Medulla oblongata (tissue), 1 donor: ENCODE results near the gene SLC17A8.
A peak's percentile ranks its signal among the peaks of the same experiment; 100 is the strongest.
"Not testable (repeated sequence)": the region's sequence is repeated elsewhere in the genome, so short reads cannot be mapped to it uniquely, and the experiment has no call there.

Source experiments
- DNase-seq: peaks from one replicate; pipeline ENCODE4 v3.0.0-alpha.2; 2015; ENCODE audit errors: extremely low spot score

The SLC17A8 gene

DNA sequence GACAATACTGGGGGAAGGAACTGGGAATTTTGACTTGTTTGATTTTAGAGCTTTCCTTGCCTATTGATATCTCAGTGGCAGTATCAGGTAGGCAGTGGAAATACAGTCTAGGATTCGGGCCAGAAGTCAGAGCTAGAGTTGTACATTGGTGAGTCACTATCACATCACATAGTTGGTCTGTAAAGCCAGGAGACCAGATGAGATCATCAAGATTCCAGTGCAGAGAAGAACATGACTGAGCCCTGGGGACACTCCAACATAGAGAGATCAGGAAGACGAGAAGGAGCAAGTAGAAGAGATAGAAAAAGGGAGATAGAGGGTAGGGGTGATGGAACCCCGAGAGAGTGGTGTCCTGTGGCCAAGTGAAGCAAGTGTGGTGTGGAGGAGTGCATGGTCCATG is 70.2 kb downstream of the SLC17A8 start:
- DNase-seq, result no peak

DNA sequence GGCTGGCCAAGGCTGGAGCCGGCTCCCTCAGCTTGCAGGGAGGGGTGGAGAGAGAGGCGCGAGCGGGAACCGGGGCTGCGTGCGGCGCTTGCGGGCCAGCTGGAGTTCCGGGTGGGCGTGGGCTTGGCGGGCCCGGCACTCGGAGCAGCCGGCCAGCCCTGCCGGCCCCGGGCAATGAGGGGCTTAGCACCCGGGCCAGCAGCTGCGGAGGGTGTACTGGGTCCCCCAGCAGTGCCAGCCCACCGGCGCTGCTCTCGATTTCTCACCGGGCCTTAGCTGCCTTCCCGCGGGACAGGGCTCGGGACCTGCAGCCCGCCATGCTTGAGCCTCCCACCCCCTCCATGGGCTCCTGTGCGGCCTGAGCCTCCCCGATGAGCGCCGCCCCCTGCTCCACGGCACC is 73.4 kb downstream of the SLC17A8 start:
- not testable (repeated sequence) for DNase-seq

DNA sequence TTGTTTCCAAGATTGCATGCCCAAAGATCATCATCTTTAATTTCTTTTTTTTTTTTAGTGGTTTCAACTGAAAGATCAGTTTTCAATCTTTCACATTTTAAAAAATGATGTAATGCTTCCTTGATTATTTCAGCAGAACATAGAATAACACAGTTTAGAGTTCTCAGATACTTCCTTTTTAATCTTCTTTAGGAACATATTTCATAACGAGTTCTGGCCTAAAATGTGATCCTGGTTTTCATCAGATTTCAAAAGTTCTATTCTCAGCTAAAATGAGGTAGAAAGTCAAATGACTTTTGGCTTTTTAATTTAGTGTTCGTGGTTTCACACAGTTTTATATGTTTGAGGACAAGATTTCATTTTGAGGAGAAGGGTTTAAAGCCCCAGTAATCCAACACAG is 76.8 kb downstream of the SLC17A8 start:
- DNase-seq, result no peak

DNA sequence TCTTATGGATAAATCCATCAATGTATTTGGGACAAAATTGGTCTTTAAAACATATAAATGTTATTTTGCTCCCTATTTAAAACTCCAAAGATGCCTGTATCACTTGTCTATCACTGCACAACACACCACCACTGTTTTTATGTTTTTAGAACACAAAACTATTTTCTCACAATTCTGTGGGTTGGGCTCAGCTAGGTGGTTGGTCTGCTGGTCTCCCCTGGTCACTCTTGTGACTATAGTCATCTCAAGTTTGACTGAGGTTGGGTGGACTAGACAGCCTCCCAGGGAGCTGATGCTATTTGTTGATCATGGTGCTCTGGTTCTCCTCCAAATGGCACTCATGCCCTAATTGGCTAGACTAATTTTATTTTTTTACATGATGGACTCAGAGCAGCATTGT is 77.3 kb downstream of the SLC17A8 start:
- no peak for DNase-seq

DNA sequence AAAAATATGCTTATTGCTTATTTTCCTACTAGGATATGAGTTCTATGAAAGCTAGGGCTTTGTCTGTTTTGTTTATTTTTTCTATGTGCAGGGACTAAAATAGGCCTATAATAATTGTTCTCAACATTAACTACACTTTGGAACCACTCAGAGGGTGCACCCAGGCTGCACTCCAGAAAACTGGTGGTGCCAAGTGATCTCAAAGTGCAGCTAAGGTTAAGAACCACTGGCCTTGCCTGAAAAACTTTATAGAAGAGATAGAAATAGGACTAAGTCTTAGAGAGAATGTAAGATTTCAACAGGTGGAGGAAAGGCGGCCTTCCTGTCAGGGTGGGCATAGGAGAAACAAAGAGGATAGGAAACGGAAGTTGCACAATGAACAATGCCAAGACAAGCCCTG is 79.1 kb downstream of the SLC17A8 start:
- no peak for DNase-seq

DNA sequence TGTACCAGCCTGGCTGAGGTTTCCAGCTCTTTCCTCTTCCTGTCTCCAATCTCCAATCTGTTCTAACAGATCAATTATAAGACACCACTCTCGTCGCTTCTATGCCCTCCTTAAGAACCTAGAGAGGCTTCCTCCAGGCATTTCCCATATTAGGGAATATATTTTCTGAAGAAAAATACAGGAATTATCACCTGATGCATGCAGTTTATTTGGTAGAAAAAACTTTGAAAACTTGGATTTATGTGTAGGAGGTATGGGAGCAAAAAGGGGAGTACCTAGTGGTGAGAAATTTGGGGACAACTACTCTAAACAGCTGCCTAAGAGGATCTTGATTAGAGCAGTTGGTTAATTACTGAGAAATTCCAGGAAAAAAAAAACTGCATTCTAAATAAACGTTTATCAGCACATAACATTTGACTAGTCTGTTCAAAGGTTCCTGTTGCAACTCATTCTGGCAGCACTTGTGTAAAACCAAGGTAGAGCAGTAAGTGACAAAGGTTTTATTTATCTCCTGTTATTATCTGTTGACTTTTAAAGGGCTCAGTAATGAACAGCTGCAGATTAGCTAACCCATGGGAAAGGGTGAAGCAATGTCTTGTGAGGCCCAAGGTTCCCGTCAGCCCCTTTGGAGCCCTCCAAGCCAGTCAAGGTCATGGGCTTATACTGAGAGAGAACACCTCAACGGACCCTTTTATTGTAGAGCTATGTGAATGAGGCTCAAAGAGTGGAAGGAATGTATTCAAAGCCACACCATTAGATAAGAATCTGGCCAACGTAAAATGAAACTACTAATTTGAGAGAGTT is 80.4 kb downstream of the SLC17A8 start:
- no peak for DNase-seq

DNA sequence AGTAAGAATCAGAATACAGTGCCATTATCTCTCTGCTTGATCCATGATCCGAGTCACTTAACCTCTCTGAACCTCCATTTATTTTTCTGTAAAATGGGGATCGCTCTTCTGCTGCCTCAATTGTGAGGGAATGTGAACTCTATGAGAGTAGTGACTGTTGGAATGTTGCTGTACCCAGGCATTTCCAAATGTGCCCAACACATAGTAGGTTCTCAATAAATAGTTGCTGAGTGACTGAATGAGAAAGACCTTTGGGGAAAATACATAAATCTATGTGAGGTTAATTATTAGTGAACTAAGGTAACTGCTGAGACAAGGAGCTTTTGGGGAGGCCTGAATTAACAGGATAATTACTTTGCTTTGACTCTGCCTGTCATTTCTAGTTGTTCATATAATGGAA is 82.9 kb downstream of the SLC17A8 start:
- DNase-seq, result no peak

DNA sequence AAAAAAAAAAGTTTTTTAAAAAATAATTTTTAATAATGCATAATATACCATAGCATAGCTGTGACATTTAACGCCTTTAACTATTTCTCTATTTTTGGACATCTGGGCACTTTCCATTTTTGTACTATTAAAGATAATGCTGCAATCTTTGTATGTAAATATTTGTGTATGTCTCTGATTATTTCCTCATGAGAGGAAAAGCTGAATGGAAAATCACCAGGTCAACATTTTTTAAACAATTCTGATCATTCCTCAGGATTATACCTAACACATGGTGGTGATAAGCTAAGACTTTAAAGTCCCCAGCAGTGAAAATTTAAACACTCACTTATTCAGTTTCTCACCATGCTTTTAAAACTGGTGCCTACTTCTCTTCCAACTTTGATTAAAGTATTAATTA is 85.5 kb downstream of the SLC17A8 start:
- no peak for DNase-seq

DNA sequence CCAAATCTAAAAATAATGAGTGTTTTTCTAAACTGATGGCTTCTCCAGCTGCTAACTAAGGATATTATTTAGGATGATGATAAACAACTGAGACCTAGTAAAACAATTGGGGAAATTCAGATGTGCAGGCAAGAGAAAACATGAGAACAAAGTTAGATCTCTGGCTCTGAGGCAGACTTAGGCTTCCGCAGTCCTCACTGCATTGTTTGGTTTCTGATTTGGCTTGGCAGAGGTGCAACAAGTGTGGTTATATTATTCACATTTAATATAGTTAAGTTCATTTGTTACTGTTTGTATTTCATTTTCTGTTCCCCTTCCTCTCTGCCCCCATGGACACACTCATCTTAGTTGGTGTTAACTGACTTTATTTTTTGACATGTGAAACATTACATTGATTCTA is 86.6 kb downstream of the SLC17A8 start:
- DNase-seq, result no peak

DNA sequence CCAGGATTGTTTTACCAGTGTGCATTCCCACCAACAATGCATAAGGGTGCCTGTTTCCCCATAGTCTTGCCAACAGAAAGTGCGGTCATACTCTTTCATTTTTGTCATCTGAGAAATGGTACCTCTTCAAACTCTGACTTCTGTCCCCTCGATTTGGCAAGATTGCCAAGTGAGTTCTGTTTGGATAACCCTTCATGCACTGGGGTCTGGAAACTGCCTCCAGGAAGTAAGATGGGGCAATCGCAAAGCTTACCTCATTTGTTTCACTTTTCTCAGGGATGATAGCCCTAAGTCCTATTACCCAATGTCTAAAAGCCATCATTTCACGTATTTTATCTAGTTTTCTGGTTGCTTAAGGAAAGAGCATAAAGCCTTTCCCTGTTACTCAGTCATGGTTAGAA is 88.2 kb downstream of the SLC17A8 start:
- no peak for DNase-seq

DNA sequence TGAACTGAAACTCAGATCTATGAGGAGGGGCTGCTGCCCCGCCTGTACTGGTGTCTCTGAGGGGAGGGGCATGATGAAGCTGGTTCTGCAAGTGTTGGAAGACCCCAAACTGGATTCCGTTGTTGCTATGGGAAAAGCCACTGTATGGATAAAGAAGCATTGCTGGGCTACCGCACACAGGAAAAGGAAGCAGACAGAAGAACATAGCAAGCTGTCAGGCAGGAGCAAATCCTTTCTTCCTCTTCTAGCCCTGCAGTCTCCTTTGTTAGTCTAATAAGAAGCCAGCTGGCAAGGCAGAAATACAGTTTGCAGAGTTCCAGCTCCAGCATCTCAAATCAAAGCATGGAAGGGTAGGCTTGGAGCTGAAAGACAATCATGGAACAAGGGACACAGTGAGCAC is 90.5 kb downstream of the SLC17A8 start:
- peak; percentile 9 for DNase-seq

DNA sequence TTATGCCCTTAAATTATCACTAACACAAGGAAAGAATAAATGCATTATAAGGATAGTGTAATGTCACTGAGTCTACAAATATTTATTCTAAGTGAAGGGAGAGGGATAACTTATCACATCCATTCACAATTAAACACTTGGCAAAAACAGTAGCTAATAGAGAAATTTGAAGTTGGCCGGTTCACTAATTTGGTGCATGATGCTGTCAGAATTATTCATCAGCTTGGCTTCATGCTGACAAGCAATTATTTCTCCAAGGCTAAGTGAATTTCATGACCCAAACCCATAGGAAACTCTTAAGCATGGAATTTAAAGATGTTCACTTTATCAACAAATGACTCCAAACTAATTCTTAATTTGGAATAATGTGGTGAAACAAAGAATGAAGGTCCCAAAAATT is 91.8 kb downstream of the SLC17A8 start:
- DNase-seq, result no peak

DNA sequence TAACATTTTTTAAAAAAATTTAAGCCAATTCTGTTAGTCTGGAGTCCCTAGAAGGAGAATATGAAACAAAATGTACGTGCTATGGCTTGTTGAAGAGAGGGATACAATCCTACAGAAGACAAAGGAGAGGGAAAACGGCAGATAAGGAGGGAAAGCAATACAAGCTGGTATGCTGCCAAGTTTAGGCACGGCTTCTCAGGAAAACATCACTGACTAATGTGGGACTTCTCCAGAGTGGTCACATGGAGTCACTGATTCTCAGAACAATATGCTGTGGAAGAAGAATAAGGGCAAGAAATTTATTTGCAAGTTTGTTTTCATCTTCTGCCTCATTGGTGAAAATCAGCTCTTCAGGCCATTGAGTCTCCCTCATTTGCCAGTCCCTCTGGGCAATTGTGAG is 93.9 kb downstream of the SLC17A8 start:
- DNase-seq, result no peak

DNA sequence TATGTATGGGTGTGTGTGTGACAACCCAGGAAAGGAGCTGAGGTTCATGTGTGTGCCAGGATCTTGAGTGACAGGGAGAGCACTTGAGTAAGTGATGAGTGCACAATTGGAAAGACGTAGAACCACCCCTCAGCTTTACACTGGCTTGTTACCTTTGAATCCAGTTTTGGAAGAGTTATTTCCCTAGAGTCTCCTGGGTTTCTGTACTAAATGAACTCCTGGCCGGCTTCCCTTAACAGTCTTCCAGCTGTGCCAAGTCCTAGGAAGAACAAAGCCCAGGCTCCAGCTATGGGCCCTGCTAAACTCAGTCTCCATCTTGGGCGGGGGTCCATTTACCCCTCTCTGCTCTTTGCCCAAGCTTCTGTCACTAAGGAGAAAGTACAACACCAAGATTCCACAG is 97.1 kb downstream of the SLC17A8 start:
- DNase-seq, result peak; percentile 17

DNA sequence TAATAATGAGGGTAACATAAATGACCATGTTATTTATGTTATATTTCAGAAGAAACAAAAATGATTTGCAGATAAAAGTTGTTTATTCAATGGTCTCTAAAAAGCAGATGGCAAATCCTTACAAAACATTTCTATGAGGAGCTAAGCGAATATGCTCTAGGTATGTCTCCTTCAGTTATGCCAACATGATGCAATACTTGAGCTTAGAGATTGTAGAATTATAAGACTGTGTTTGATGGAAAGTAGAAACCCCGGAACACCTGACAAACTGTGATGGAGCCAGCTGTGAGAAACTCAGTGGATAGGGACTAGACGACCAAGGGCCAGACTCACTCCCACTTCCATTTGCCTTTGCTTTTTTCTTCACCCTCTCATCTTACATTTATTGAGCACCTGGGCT is 99.0 kb downstream of the SLC17A8 start:
- no peak for DNase-seq

DNA sequence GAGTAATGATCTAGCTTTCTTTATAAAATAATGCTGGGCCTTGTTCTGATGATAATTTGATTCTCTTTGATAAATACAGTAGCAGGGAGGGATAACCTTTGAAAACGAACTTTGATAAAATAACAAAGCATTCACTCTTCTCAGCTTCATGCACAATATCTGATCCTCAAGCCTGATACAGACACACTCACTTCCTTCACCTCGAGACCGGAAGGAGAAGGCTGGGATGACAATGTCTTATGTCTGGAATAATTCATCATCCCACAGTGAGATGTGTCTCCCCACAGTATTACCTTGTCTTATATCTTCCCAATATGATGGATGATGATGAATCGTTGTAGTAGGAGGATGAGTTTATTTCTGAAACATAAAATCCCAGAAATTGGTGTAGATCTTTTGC is 101.3 kb downstream of the SLC17A8 start:
- DNase-seq, result no peak

DNA sequence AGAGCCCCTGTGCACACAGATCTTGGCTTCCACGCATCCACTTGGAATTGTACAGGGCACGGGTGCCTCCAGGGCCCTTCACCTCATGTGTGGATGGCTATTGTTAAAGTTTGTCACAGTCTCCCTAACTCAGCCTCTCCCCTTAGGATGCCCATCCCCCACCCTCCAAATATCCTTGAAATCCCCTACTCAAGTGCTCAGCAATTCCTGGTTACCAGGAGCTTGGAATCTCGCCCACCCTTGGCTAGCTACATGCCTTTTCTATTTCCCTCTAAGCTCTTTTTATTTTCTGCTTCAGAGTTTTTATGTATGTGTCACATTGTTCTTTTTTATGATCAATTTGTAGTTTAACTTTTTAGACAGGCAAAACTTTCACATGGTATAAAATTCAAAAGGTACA is 103.8 kb downstream of the SLC17A8 start:
- no peak for DNase-seq

DNA sequence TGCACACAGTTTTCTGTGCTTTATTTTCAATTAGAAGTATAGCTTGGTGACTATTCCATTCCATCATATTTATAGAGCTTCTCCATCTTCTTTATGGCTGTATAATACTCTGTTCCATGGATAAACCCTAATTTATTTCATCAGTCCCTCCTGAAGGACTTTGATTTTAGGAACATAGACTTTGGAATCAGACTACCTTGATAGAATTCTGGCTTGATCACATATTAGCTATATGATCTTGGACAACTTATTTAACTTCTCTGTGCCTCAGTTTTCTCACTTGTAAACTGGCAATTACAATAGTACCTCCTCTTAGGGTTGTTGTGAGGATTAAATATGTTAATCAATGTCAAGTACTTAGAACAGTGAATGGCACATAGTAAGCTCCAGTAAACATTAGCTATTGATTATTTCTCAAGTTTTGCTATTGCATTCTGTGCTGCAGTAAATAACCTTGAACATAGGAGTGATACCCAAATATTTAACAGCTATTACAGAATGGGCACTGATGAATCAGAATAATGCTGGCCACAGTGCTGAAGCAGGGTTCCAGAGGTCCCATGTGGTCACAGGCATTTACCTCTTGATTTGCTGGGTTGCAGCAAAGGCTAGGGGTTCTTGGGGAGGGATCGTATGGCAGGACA is 104.6 kb downstream of the SLC17A8 start:
- DNase-seq, result no peak

DNA sequence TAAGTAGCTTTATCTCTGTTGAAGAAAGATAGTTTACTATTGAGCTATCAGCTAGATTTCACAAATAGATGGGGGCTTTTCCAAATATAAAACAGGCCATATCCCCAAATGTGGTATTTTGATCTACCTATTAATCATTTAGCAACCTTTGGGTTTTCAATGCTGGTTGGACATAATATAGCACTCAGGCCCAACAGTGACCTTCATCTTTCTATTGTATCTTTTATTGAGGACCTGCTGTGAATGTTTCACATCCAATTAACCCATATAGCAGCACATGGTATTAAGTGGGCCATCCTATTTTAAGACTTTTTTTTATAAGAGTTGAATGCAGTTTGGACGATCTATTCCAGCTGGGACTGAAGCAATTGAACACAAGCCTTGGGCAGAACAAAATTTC is 106.8 kb downstream of the SLC17A8 start:
- DNase-seq, result no peak

DNA sequence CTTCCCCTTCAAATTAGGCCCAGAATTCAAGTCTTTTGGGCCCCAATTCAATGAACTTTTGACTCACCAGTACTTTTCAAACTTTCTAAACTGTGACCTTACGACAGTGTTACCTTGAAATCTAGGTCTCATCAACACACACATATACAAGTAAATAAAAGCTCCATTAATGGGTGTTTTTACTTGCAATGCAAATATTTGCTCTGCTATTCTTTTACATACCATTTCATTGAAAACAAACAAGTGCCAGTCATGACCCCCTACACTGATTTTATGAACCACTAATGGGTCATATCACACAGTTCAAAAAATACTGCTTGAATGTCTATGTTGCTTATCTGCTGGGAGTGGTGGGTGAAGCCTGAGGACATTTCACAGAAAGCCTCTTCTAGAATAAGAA is 107.7 kb downstream of the SLC17A8 start:
- DNase-seq, result no peak

DNA sequence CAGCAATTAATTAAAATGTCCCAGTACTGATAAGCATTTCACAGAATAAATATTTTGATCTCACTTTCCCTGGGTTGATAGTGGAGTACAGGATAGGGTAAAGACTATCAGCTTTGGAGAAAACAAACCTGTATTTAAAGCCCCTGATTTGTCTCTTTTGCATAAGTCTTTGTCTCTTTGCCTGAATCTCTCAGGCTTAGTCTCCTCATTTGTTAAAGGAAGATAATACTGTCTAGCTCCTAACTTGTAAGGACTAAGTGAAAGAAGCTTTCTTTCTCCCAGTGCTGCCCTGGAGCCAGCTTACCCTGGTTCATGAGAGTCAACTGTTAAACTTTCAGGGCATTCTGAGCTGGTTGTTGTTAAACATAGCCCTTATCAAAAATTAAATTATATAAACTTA is 111.3 kb downstream of the SLC17A8 start:
- DNase-seq, result no peak
